SH-SY5Y (cell line): ENCODE data around the gene BPIFA3.

Experiments
- GATA2 ChIP-seq: IDR thresholded peaks from 2 replicates; pipeline ENCODE4 v1.6.1; 2011; ENCODE audit warnings: mild to moderate bottlenecking, low read depth, low read length
- GATA3 ChIP-seq: IDR thresholded peaks from 2 replicates; pipeline ENCODE4 v1.6.1; 2011; ENCODE audit warnings: low read depth, mild to moderate bottlenecking, low read length, moderate library complexity

DNA sequence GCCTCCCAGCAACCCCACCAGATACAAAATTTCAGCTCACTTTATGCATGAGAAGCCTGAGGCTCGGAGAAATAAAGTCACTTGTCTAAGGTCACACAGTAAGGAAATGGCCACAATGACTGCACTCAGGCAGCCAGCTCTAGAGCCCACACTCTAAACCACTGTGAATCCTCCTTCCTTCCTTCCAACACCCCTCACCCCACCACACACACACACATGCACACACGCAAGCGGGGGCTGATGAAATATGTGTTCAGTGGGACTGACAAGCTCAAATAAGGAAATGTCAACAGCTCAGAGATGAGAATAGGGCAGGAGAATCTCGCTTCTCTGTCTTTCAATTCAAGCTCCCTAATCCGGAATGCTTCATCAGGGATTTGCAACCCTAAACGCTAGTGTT, 12.7 kb downstream of the BPIFA3 start:
- no peak for TF ChIP-seq GATA2
- TF ChIP-seq GATA3 = no peak
